NT2/D1 (cell line): ENCODE measurements around the gene PLCB3.

ENCODE experiments used
- SUZ12 ChIP-seq: IDR thresholded peaks from 2 replicates; pipeline ENCODE4 v1.6.1; 2011; ENCODE audit not compliant: insufficient read length, insufficient read depth; ENCODE audit errors: extremely low read depth
- YY1 ChIP-seq: IDR thresholded peaks from 2 replicates; pipeline ENCODE4 v1.6.1; 2011; ENCODE audit not compliant: insufficient read length, insufficient read depth

DNA sequence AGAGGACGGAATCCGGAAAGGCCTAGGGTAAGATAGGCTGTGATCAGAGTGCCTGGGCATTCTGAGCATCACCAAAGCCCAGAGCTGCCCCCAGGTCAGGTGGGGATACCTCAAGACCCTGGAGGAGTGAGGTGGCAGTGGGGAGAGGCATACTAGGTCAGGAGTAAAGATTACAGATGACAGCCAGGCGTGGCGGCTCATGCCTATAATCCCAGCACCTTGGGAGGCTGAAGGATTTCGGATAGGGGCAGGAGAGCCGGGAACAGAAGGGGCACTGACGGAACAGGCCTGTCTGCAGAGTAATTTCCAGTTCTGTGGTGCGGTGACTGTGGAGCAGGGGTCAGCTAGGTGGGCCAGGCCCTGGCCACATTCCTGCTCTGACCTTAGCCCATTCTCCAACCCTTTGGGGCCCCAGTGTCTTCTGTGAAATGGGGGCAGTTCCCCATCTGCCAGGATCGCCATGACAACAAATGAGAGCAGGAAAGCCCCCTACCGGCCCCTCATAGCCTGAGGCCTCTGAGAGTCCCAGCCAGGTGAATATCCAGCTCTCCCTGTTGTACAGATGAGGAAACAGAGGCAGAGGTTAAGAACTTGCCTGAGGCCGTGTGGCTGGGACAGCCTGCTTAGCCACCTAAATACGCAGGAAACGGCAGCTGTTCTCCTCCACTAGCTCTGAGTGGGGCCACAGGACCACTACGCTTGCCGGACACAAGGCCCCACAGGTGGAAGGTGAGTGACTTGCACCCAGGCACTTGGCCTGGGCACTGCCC, 23.9 kb downstream of the PLCB3 start:
- TF ChIP-seq SUZ12 (no peak), YY1 (no peak)
